MG63 (cell line): ENCODE results near the gene RYR2. TPM values are rescaled to one million over a fixed set of nuclear protein-coding genes. Genes with fewer than 3 reads are reported as not detected.
"Not testable (repeated sequence)": the region's sequence is repeated elsewhere in the genome, so short reads cannot be mapped to it uniquely, and the experiment has no call there.

Source experiments
- DNase-seq: peaks from one replicate; pipeline ENCODE4 v3.0.0-alpha.2; 2020
- H3K27me3 ChIP-seq: fragments of 250-450 bp; sonication (Bioruptor Pico); 2 replicates; pipeline ENCODE4 v1.5.1; 2020; ENCODE audit warnings: mild to moderate bottlenecking, moderate library complexity
- H3K36me3 ChIP-seq: fragments of 250-450 bp; sonication (Bioruptor Pico); 2 replicates; pipeline ENCODE4 v1.5.1; 2020; ENCODE audit warnings: mild to moderate bottlenecking, moderate library complexity
- H3K4me3 ChIP-seq: fragments of 250-450 bp; sonication (Bioruptor Pico); 2 replicates; pipeline ENCODE4 v1.5.1; 2020; ENCODE audit warnings: mild to moderate bottlenecking, moderate library complexity
- H3K9me3 ChIP-seq: fragments of 250-450 bp; sonication (Bioruptor Pico); 2 replicates; pipeline ENCODE4 v1.5.1; 2020; ENCODE audit warnings: mild to moderate bottlenecking, moderate library complexity
- total RNA-seq: library from RNA; depleted of rRNA; stranded (reverse); fragments of >200 nt; shearing (Covaris generic); gene quantifications from 2 replicates; pipeline ENCODE4 v1.2.3, GENCODE V29; 2014; ENCODE audit warnings: low replicate concordance

The RYR2 gene
- total RNA-seq, 1 experiment from 2014 or later, result 0.26 TPM

GRCh38 chr1:237235091-237235490 is 193.1 kb downstream of the RYR2 start:
- H3K27me3 ChIP-seq, result no peaks in the 10 kb centered on the region; the same call in 1 of the 2 replicates
- no peaks in the 10 kb centered on the region for H3K36me3 ChIP-seq
- no peak for DNase-seq
- H3K4me3 ChIP-seq, result no peak overlapping the region
- H3K9me3 ChIP-seq, result no peaks in the 10 kb centered on the region

GRCh38 chr1:237237721-237238120 is 195.7 kb downstream of the RYR2 start:
- Histone ChIP-seq H3K9me3 (no peaks in the 10 kb centered on the region), H3K4me3 (no peak overlapping the region), H3K27me3 (no peaks in the 10 kb centered on the region), H3K36me3 (no peaks in the 10 kb centered on the region)
- no peak for DNase-seq

- DNase-seq, result no peak
- H3K4me3 ChIP-seq, result no peak overlapping the region
- H3K36me3 ChIP-seq, result no peaks in the 10 kb centered on the region
These were observed 197.3 kb downstream of the RYR2 start for GRCh38 chr1:237239248-237239647.

GRCh38 chr1:237241038-237241437 is 199.1 kb downstream of the RYR2 start:
- Histone ChIP-seq H3K4me3 (no peak overlapping the region), H3K9me3 (no peaks in the 10 kb centered on the region), H3K36me3 (no peaks in the 10 kb centered on the region), H3K27me3 (no peaks in the 10 kb centered on the region)
- no peak for DNase-seq

More at GRCh38 chr1:237239248-237239647, 197.3 kb downstream of the RYR2 start:
- Histone ChIP-seq H3K27me3 (no peaks in the 10 kb centered on the region), H3K9me3 (no peaks in the 10 kb centered on the region)

- Histone ChIP-seq H3K9me3 (no peaks in the 10 kb centered on the region), H3K36me3 (no peaks in the 10 kb centered on the region), H3K4me3 (no peak overlapping the region), H3K27me3 (no peaks in the 10 kb centered on the region)
- no peak for DNase-seq
These were observed 202.8 kb downstream of the RYR2 start for GRCh38 chr1:237244778-237245177.

GRCh38 chr1:237247442-237247841 is 205.5 kb downstream of the RYR2 start:
- H3K9me3 ChIP-seq, result no peaks in the 10 kb centered on the region
- no peak overlapping the region for H3K4me3 ChIP-seq
- no peaks in the 10 kb centered on the region; the same call in 1 of the 2 replicates for H3K27me3 ChIP-seq
- H3K36me3 ChIP-seq, result no peaks in the 10 kb centered on the region
- DNase-seq, result no peak

- Histone ChIP-seq H3K4me3 (no peak overlapping the region), H3K9me3 (no peaks in the 10 kb centered on the region), H3K27me3 (no peaks in the 10 kb centered on the region; the same call in 1 of the 2 replicates), H3K36me3 (no peaks in the 10 kb centered on the region)
- no peak for DNase-seq
These were observed 207.1 kb downstream of the RYR2 start for GRCh38 chr1:237249120-237249519.

GRCh38 chr1:237250055-237250454 is 208.1 kb downstream of the RYR2 start:
- H3K27me3 ChIP-seq, result no peaks in the 10 kb centered on the region; the same call in 1 of the 2 replicates
- H3K36me3 ChIP-seq, result no peaks in the 10 kb centered on the region
- DNase-seq, result no peak

GRCh38 chr1:237255071-237255470 is 213.1 kb downstream of the RYR2 start:
- no peaks in the 10 kb centered on the region for H3K36me3 ChIP-seq
- no peak for DNase-seq

More at GRCh38 chr1:237250055-237250454, 208.1 kb downstream of the RYR2 start:
- H3K4me3 ChIP-seq, result no peak overlapping the region
- H3K9me3 ChIP-seq, result no peaks in the 10 kb centered on the region

GRCh38 chr1:237258871-237259270 is 216.9 kb downstream of the RYR2 start:
- no peaks in the 10 kb centered on the region for H3K36me3 ChIP-seq
- no peak overlapping the region for H3K4me3 ChIP-seq
- no peaks in the 10 kb centered on the region for H3K9me3 ChIP-seq
- H3K27me3 ChIP-seq, result 0 out of 2 replicates have a peak, but pooled peaks cover 3% of the 10 kb centered on the region
- DNase-seq, result peak; percentile 43

More at GRCh38 chr1:237255071-237255470, 213.1 kb downstream of the RYR2 start:
- Histone ChIP-seq H3K4me3 (no peak overlapping the region), H3K9me3 (no peaks in the 10 kb centered on the region), H3K27me3 (peaks cover 3% of the 10 kb centered on the region; the same call in 1 of the 2 replicates)

GRCh38 chr1:237261198-237261597 is 219.2 kb downstream of the RYR2 start:
- Histone ChIP-seq H3K9me3 (no peaks in the 10 kb centered on the region), H3K27me3 (0 out of 2 replicates have a peak, but pooled peaks cover 3% of the 10 kb centered on the region), H3K4me3 (no peak overlapping the region), H3K36me3 (no peaks in the 10 kb centered on the region)
- DNase-seq, result no peak

- no peaks in the 10 kb centered on the region for H3K27me3 ChIP-seq
- H3K4me3 ChIP-seq, result no peak overlapping the region
- no peak for DNase-seq
- no peaks in the 10 kb centered on the region for H3K36me3 ChIP-seq
- H3K9me3 ChIP-seq, result no peaks in the 10 kb centered on the region
These were observed 225.8 kb downstream of the RYR2 start for GRCh38 chr1:237267743-237268142.

- no peak overlapping the region for H3K4me3 ChIP-seq
- H3K36me3 ChIP-seq, result no peaks in the 10 kb centered on the region
- H3K9me3 ChIP-seq, result no peaks in the 10 kb centered on the region
- no peaks in the 10 kb centered on the region for H3K27me3 ChIP-seq
- no peak for DNase-seq
These were observed 228.0 kb downstream of the RYR2 start for GRCh38 chr1:237269938-237270337.

GRCh38 chr1:237270353-237270752 is 228.4 kb downstream of the RYR2 start:
- no peak for DNase-seq
- Histone ChIP-seq H3K4me3 (no peak overlapping the region), H3K9me3 (no peaks in the 10 kb centered on the region), H3K36me3 (no peaks in the 10 kb centered on the region), H3K27me3 (no peaks in the 10 kb centered on the region)

GRCh38 chr1:237277994-237278393 is 236.0 kb downstream of the RYR2 start:
- H3K4me3 ChIP-seq, DNase-seq, H3K27me3 ChIP-seq, H3K36me3 ChIP-seq, H3K9me3 ChIP-seq: not testable (repeated sequence)

- no peaks in the 10 kb centered on the region for H3K36me3 ChIP-seq
These were observed 237.6 kb downstream of the RYR2 start for GRCh38 chr1:237279629-237280028.

GRCh38 chr1:237281481-237281880 is 239.5 kb downstream of the RYR2 start:
- Histone ChIP-seq H3K27me3 (no peaks in the 10 kb centered on the region), H3K9me3 (no peaks in the 10 kb centered on the region)

More at GRCh38 chr1:237279629-237280028, 237.6 kb downstream of the RYR2 start:
- DNase-seq, result no peak
- Histone ChIP-seq H3K9me3 (no peaks in the 10 kb centered on the region), H3K4me3 (no peak overlapping the region), H3K27me3 (no peaks in the 10 kb centered on the region)

GRCh38 chr1:237282208-237282783 is 240.3 kb downstream of the RYR2 start:
- no peak for DNase-seq
- Histone ChIP-seq H3K27me3 (no peaks in the 10 kb centered on the region), H3K36me3 (no peaks in the 10 kb centered on the region), H3K4me3 (no peak overlapping the region), H3K9me3 (no peaks in the 10 kb centered on the region)

More at GRCh38 chr1:237281481-237281880, 239.5 kb downstream of the RYR2 start:
- no peak for DNase-seq
- H3K4me3 ChIP-seq, result no peak overlapping the region
- H3K36me3 ChIP-seq, result no peaks in the 10 kb centered on the region
